HCT116 (cell line): ENCODE data around the gene CAMK2N2. TPM values are rescaled to one million over a fixed set of nuclear protein-coding genes. Genes with fewer than 3 reads are reported as not detected.

Experiments
- ATAC-seq: fragments of 200-7000 bp; cut with Tn5 transposase; 2 replicates; pipeline ENCODE4 v1.9.1; 2020; ENCODE audit warnings: mild to moderate bottlenecking, moderate library complexity
- BruUV-seq: library from RNA; stranded (reverse); fragments of 400-500 nt; replicated peaks from 2 replicates; lab custom pipeline; 2021; lab: Mats Ljungman, UMichigan
- CTCF ChIA-PET: fragments of 300-600 bp; sonication (Branson Sonifier 250); formaldehyde crosslinking; loops from one replicate; lab custom pipeline; 2021; ENCODE audit warnings: antibody characterized with exemption; lab: Charles Lee
- POLR2A ChIA-PET: fragments of 300-600, 350-600 bp; sonication (Branson Sonifier 250); formaldehyde crosslinking; loops from one replicate; lab custom pipeline; 2021; ENCODE audit warnings: antibody characterized with exemption; lab: Charles Lee
- RAD21 ChIA-PET, 2 experiments: fragments of 300-600 bp; sonication (Branson Sonifier 250); formaldehyde crosslinking; loops; one replicate each; lab custom pipeline; 2023; ENCODE audit warnings: low total read pairs in 2 of 2; ENCODE audit not compliant: uncharacterized antibody in 2 of 2, unreplicated experiment in 2 of 2, low non-redundant PET in 1 of 2; lab: Charles Lee
- DNase-seq: peaks from one replicate; pipeline ENCODE4 v3.0.0-alpha.2; 2010; ENCODE audit warnings: low read depth, low spot score
- H2AFZ ChIP-seq: fragments of 200-600 bp; shearing (Covaris generic), sonication (generic); 2 replicates; pipeline ENCODE4 v1.6.1; 2017; ENCODE audit warnings: low read depth, mixed run types, mixed read lengths, antibody characterized with exemption, low read length; ENCODE audit not compliant: poor library complexity, severe bottlenecking
- H3K27ac ChIP-seq: 2 replicates; pipeline ENCODE4 v1.5.1; 2012; ENCODE audit warnings: low read depth, low read length
- H3K27me3 ChIP-seq: fragments of 200-600 bp; sonication (generic); 2 replicates; pipeline ENCODE4 v1.6.1; 2016; ENCODE audit warnings: mixed run types, low read length, mixed read lengths; ENCODE audit not compliant: insufficient read depth
- H3K36me3 ChIP-seq, 2 experiments: fragments of 200-500 bp in 1 of 2; fragments of 200-600 bp in 1 of 2; sonication (Bioruptor generic) in 1 of 2; sonication (generic) in 1 of 2; 2 replicates each; pipeline versions ENCODE4 v1.5.1 to v1.6.1; 2014 to 2016; ENCODE audit warnings: low read length in 2 of 2, inconsistent platforms in 1 of 2, mixed read lengths in 1 of 2, mixed run types in 1 of 2; ENCODE audit not compliant: insufficient read depth in 2 of 2, control insufficient read depth in 1 of 2
- H3K4me1 ChIP-seq, 2 experiments: fragments of 200-600 bp in 1 of 2; sonication (generic) in 1 of 2; 2 replicates each; pipeline versions ENCODE4 v1.5.1 to v1.6.1; 2012 to 2017; ENCODE audit warnings: low read length in 2 of 2, inconsistent platforms in 1 of 2, mild to moderate bottlenecking in 1 of 2, mixed read lengths in 1 of 2, mixed run types in 1 of 2, moderate library complexity in 1 of 2; ENCODE audit not compliant: insufficient read depth in 2 of 2, control insufficient read depth in 1 of 2
- H3K4me2 ChIP-seq: fragments of 200-600 bp; sonication (generic); 2 replicates; pipeline ENCODE4 v1.6.1; 2017; ENCODE audit warnings: mixed run types, low read length, mixed read lengths
- H3K4me3 ChIP-seq, 2 experiments: fragments of 200-600 bp in 1 of 2; sonication (generic) in 1 of 2; replicated peaks in 1 of 2; 2 replicates each; pipeline ENCODE4 v1.5.1; 2011 to 2016; ENCODE audit warnings: low read length in 2 of 2, control low read depth in 1 of 2, low read depth in 1 of 2, mild to moderate bottlenecking in 1 of 2, mixed read lengths in 1 of 2, mixed run types in 1 of 2
- H3K79me2 ChIP-seq: fragments of 200-600 bp; sonication (generic); 2 replicates; pipeline ENCODE4 v1.6.1; 2017; ENCODE audit warnings: mild to moderate bottlenecking, mixed run types, low read length, moderate library complexity, mixed read lengths; ENCODE audit not compliant: insufficient read depth
- H3K9ac ChIP-seq: fragments of 200-600 bp; sonication (generic); 2 replicates; pipeline ENCODE4 v1.6.1; 2016; ENCODE audit warnings: low read length, mixed read lengths
- H3K9me2 ChIP-seq: fragments of 200-600 bp; sonication (generic), shearing (Covaris generic); 2 replicates; pipeline ENCODE4 v1.6.1; 2017; ENCODE audit warnings: mixed run types, mild to moderate bottlenecking, moderate library complexity; ENCODE audit not compliant: insufficient read depth
- H3K9me3 ChIP-seq, 2 experiments: fragments of 200-500 bp in 1 of 2; fragments of 200-600 bp in 1 of 2; sonication (Bioruptor generic) in 1 of 2; sonication (generic) in 1 of 2; 2 replicates each; pipeline ENCODE4 v1.6.1; 2014 to 2017; ENCODE audit warnings: low read length in 2 of 2, mixed read lengths in 2 of 2, inconsistent platforms in 1 of 2, low read depth in 1 of 2, mild to moderate bottlenecking in 1 of 2, mixed run types in 1 of 2, moderate library complexity in 1 of 2; ENCODE audit not compliant: control insufficient read depth in 1 of 2, insufficient read depth in 1 of 2
- H4K20me1 ChIP-seq: fragments of 200-600 bp; sonication (generic), shearing (Covaris generic); 2 replicates; pipeline ENCODE4 v1.6.1; 2017; ENCODE audit warnings: mixed run types, mild to moderate bottlenecking, moderate library complexity; ENCODE audit not compliant: insufficient read depth
- ATF3 ChIP-seq: IDR thresholded peaks from 2 replicates; pipeline ENCODE4 v1.6.1; 2012
- CEBPB ChIP-seq: IDR thresholded peaks from 2 replicates; pipeline ENCODE4 v1.6.1; 2012; ENCODE audit warnings: low read depth
- EGR1 ChIP-seq: IDR thresholded peaks from 2 replicates; pipeline ENCODE4 v1.6.1; 2012; ENCODE audit warnings: low read depth
- EZH2 ChIP-seq: fragments of 200-600 bp; sonication (generic); IDR thresholded peaks from 2 replicates; pipeline ENCODE4 v1.6.1; 2017; ENCODE audit warnings: antibody characterized with exemption, mixed run types
- JUND ChIP-seq: IDR thresholded peaks from 2 replicates; pipeline ENCODE4 v1.6.1; 2012
- SRF ChIP-seq: IDR thresholded peaks from 2 replicates; pipeline ENCODE4 v1.6.1; 2012; ENCODE audit warnings: low read depth
- TCF7L2 ChIP-seq: IDR thresholded peaks from 2 replicates; pipeline ENCODE4 v1.7.0; 2011; ENCODE audit warnings: borderline replicate concordance, inconsistent platforms; ENCODE audit not compliant: insufficient read depth, insufficient read length; ENCODE audit errors: extremely low read depth
- YY1 ChIP-seq: IDR thresholded peaks from 2 replicates; pipeline ENCODE4 v1.6.1; 2011; ENCODE audit warnings: low read length, low read depth, moderate library complexity, mild to moderate bottlenecking; ENCODE audit not compliant: insufficient replicate concordance; ENCODE audit errors: extremely low read depth
- ZBTB33 ChIP-seq: IDR thresholded peaks from 2 replicates; pipeline ENCODE4 v1.6.1; 2011; ENCODE audit warnings: mild to moderate bottlenecking, low read length, moderate library complexity; ENCODE audit not compliant: insufficient replicate concordance; ENCODE audit errors: extremely low read depth
- intact Hi-C: fragments of 100-400 bp; cut with micrococcal nuclease; formaldehyde crosslinking; loops from 2 replicates; pipeline ENCODE4 v1.10.0; 2022
- total RNA-seq: library from RNA; stranded (reverse); gene quantifications from one replicate; pipeline ENCODE4 v1.2.1, GENCODE V29; 2021; ENCODE audit not compliant: unreplicated experiment

CAMK2N2 gene
- total RNA-seq, 1 experiment from 2014 or later, result 5.1 TPM

DNA sequence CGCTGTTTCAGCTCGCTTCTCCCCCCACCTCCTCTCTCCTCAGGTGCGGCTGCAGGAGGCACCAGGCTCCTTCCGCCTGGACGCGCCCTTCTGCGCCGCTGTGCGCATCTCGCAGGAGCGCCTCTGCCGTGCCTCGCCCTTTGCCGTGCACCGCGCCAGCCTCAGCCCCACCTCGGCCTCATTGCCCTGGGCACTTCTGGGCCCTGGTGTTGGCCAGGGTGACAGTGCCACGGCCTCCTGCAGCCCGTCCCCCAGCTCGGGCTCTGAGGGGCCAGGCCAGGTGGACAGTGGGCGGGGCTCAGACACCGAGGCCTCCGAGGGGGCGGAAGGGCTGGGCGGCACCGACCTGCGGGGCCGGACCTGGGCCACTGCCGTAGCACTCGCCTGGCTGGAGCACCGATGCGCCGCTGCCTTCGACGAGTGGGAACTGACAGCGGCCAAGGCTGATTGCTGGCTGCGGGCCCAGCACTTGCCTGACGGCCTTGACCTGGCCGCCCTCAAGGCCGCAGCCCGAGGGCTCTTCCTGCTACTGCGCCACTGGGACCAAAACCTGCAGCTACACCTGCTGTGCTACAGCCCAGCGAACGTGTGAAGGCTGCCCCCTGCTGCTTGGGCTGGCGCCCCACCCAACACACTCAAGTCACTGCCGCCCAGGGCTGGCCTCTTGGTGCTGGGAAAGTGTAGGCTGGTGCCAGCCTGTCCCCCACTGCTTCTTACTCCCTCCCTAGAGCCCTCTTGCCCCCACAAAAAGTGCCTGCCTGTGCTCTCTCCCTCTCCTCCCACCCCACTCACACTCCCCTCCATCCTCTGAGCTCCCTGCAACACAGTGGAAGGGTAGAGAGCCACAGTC is 19.7 kb downstream of the CAMK2N2 start (continued):
- TF ChIP-seq ATF3, result no peak
- no peak for TF ChIP-seq CEBPB
- TF ChIP-seq ZBTB33, result no peak
- TF ChIP-seq JUND, result no peak
- TF ChIP-seq EGR1, result no peak

DNA sequence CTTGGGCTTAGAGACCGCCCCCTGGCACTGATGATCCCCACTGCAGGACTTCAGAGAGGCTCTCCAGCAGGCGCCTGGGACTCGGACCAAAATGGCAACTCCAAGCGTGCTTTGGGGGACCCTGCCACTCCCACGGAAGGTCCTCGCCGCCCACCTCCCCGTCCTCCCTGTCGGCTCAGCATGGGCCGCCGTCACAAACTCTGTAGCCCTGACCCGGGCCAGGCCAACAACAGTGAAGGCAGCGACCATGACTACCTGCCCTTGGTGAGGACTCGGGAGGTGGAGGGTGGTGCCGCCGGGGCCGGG is 20.3 kb downstream of the CAMK2N2 start:
- no peaks in the 10 kb centered on the region for H3K9me2 ChIP-seq
- no peak for DNase-seq
- no peak overlapping the region for H3K4me3 ChIP-seq
- BruUV-seq, result no TSS peak
- ChIA-PET CTCF (interaction anchor here (1.8 kb wide), 1 partner anchor 9 kb away, joined by 4 read pairs; no protein-coding TSS in a partner anchor), RAD21 (interaction anchor here in 1 of 2 experiments (0.8 to 1.2 kb wide), 2 partner anchors 14 to 96 kb away, joined by 3 read pairs; no protein-coding TSS in a partner anchor), POLR2A (no interaction called here)
- no peak overlapping the region for H2AFZ ChIP-seq
- peaks cover 28 to 37% of the 10 kb centered on the region in 2 experiments; a peak in 3 of 4 replicates for H3K36me3 ChIP-seq
- no peak overlapping the region for H3K4me2 ChIP-seq
- H3K9ac ChIP-seq, result no peak overlapping the region
- no peaks in the 10 kb centered on the region for H3K9me3 ChIP-seq
- no peak overlapping the region for H3K27ac ChIP-seq
- peak; percentile 16 for ATAC-seq
- H3K4me1 ChIP-seq, result no peaks in the 10 kb centered on the region
- TF ChIP-seq TCF7L2, result no peak
- TF ChIP-seq JUND, result no peak
- TF ChIP-seq SRF, result no peak
- TF ChIP-seq EZH2, result no peak
- no peak for TF ChIP-seq YY1
- TF ChIP-seq CEBPB, result no peak
- no peak for TF ChIP-seq ATF3
- H3K79me2 ChIP-seq, result peaks cover 10% of the 10 kb centered on the region
- H3K27me3 ChIP-seq, result no peaks in the 10 kb centered on the region
- H4K20me1 ChIP-seq, result no peaks in the 10 kb centered on the region
- intact Hi-C loops, result no loop called here
